HEK293 (cell line): Measurements from ENCODE around the gene DLGAP4.

Experiments used
- CTCF ChIA-PET: fragments of 350-600 bp; formaldehyde crosslinking; extraction: SDS; loops from one replicate; lab custom pipeline; 2021; ENCODE audit warnings: antibody characterized with exemption; lab: Yijun Ruan, JAX
- POLR2A ChIA-PET: fragments of 300-600 bp; formaldehyde crosslinking; extraction: SDS; loops from one replicate; lab custom pipeline; 2020; ENCODE audit warnings: antibody characterized with exemption, inconsistent platforms; lab: Yijun Ruan, JAX
- H3K27ac ChIP-seq: fragments of 200-500 bp; sonication (Bioruptor generic); 2 replicates; pipeline ENCODE4 v1.5.1; 2014; ENCODE audit warnings: low read depth, low read length, control low read depth, inconsistent platforms; ENCODE audit errors: extremely low read depth
- H3K36me3 ChIP-seq, 2 experiments: fragments of 200-500 bp in 1 of 2; sonication (Bioruptor generic) in 1 of 2; 1 replicate in 1 of 2; 2 replicates in 1 of 2; pipeline ENCODE4 v1.5.1; 2014 to 2017; ENCODE audit warnings: inconsistent platforms in 2 of 2, low read length in 2 of 2; ENCODE audit not compliant: control insufficient read depth in 2 of 2, insufficient read depth in 1 of 2
- H3K4me1 ChIP-seq: fragments of 200-500 bp; sonication (Bioruptor generic); 2 replicates; pipeline ENCODE4 v1.5.1; 2014; ENCODE audit warnings: mild to moderate bottlenecking, low read length, inconsistent platforms; ENCODE audit not compliant: control insufficient read depth, insufficient read depth
- H3K4me3 ChIP-seq: 2 replicates; pipeline ENCODE4 v1.5.1; 2011; ENCODE audit warnings: low read depth, mild to moderate bottlenecking, control low read depth, low read length, moderate library complexity
- H3K9me3 ChIP-seq: fragments of 200-500 bp; sonication (Bioruptor generic); 2 replicates; pipeline ENCODE4 v1.5.1; 2014; ENCODE audit warnings: low read depth, low read length, inconsistent platforms; ENCODE audit not compliant: control insufficient read depth, insufficient read depth
- ATF2 ChIP-seq: fragments of 450-650 bp; formaldehyde crosslinking; IDR thresholded peaks from 2 replicates; pipeline ENCODE4 v1.5.1; 2016; ENCODE audit warnings: missing biosample characterization, missing genetic modification characterization, low read depth
- FEZF1 ChIP-seq: fragments of 450-650 bp; formaldehyde crosslinking; IDR thresholded peaks from 2 replicates; pipeline ENCODE4 v1.5.1; 2016; ENCODE audit warnings: missing biosample characterization, missing genetic modification characterization
- GLIS1 ChIP-seq: fragments of 450-650 bp; formaldehyde crosslinking; IDR thresholded peaks from 2 replicates; pipeline ENCODE4 v1.5.1; 2016; ENCODE audit warnings: missing biosample characterization, missing genetic modification characterization
- TCF7L2 ChIP-seq: IDR thresholded peaks from 2 replicates; pipeline ENCODE4 v1.6.1; 2011; ENCODE audit warnings: low read depth, mild to moderate bottlenecking, inconsistent platforms, low read length, moderate library complexity, borderline replicate concordance
- ZBTB20 ChIP-seq: fragments of 450-650 bp; formaldehyde crosslinking; IDR thresholded peaks from 2 replicates; pipeline ENCODE4 v1.5.1; 2016; ENCODE audit warnings: missing biosample characterization, missing genetic modification characterization
- ZNF19 ChIP-seq: fragments of 450-650 bp; formaldehyde crosslinking; IDR thresholded peaks from 2 replicates; pipeline ENCODE4; 2016; ENCODE audit warnings: missing biosample characterization, missing genetic modification characterization, low read depth
- ZNF302 ChIP-seq: fragments of 450-650 bp; formaldehyde crosslinking; IDR thresholded peaks from 2 replicates; pipeline ENCODE4 v1.5.1; 2016; ENCODE audit warnings: missing biosample characterization, missing genetic modification characterization, low read depth
- ZNF335 ChIP-seq: fragments of 450-650 bp; formaldehyde crosslinking; conservative IDR thresholded peaks from 2 replicates; pipeline ENCODE4 v1.5.1; 2016; ENCODE audit warnings: missing biosample characterization, missing genetic modification characterization
- ZNF350 ChIP-seq: fragments of 450-650 bp; formaldehyde crosslinking; IDR thresholded peaks from 2 replicates; pipeline ENCODE4 v1.5.0; 2017; ENCODE audit warnings: missing biosample characterization, mild to moderate bottlenecking, missing genetic modification characterization
- ZNF560 ChIP-seq: fragments of 450-650 bp; formaldehyde crosslinking; IDR thresholded peaks from 2 replicates; pipeline ENCODE4 v1.5.1; 2017; ENCODE audit warnings: missing biosample characterization, missing genetic modification characterization, borderline replicate concordance
- ZNF571 ChIP-seq: fragments of 450-650 bp; formaldehyde crosslinking; IDR thresholded peaks from 2 replicates; pipeline ENCODE4 v1.5.0; 2017; ENCODE audit warnings: missing biosample characterization, missing genetic modification characterization
- ZNF692 ChIP-seq: fragments of 450-650 bp; formaldehyde crosslinking; IDR thresholded peaks from 2 replicates; pipeline ENCODE4 v1.5.1; 2016; ENCODE audit warnings: missing biosample characterization, missing genetic modification characterization
- ZNF785 ChIP-seq: fragments of 450-650 bp; formaldehyde crosslinking; IDR thresholded peaks from 2 replicates; pipeline ENCODE4 v1.5.1; 2016; ENCODE audit warnings: missing biosample characterization, missing genetic modification characterization
- ZSCAN16 ChIP-seq: fragments of 450-650 bp; formaldehyde crosslinking; IDR thresholded peaks from 2 replicates; pipeline ENCODE4 v1.5.1; 2016; ENCODE audit warnings: missing biosample characterization, missing genetic modification characterization
- ZSCAN23 ChIP-seq: fragments of 450-650 bp; formaldehyde crosslinking; IDR thresholded peaks from 2 replicates; pipeline ENCODE4 v1.5.1; 2016; ENCODE audit warnings: missing biosample characterization, missing genetic modification characterization
- TF ChIP-seq, protein P1 (sequence below): fragments of 450-650 bp; formaldehyde crosslinking; IDR thresholded peaks from 2 replicates; pipeline ENCODE4 v1.5.1; 2016; ENCODE audit warnings: missing biosample characterization, missing genetic modification characterization
- TF ChIP-seq, protein P2 (sequence below): fragments of 450-650 bp; formaldehyde crosslinking; IDR thresholded peaks from 2 replicates; pipeline ENCODE4 v1.5.1; 2017; ENCODE audit warnings: missing biosample characterization, missing genetic modification characterization
- TF ChIP-seq, protein P3 (sequence below): fragments of 450-650 bp; formaldehyde crosslinking; IDR thresholded peaks from 2 replicates; pipeline ENCODE4 v1.5.0; 2017; ENCODE audit warnings: missing biosample characterization, missing genetic modification characterization, borderline replicate concordance
- TF ChIP-seq, protein P4 (sequence below): fragments of 450-650 bp; formaldehyde crosslinking; IDR thresholded peaks from 2 replicates; pipeline ENCODE4 v1.5.1; 2017; ENCODE audit warnings: missing biosample characterization, missing genetic modification characterization
- TF ChIP-seq, protein P5 (sequence below): fragments of 450-650 bp; IDR thresholded peaks from 2 replicates; pipeline ENCODE4 v1.5.1; 2018; ENCODE audit warnings: missing biosample characterization, missing genetic modification characterization
- TF ChIP-seq, protein P6 (sequence below): IDR thresholded peaks from 2 replicates; pipeline ENCODE4 v1.6.1; 2011; ENCODE audit warnings: mild to moderate bottlenecking, low read depth, low read length, borderline replicate concordance

Gene DLGAP4

GRCh38 chr20:36526521-36527011 lies 220.4 kb downstream of the DLGAP4 start:
- peaks cover 0 to 40% of the 10 kb centered on the region in 2 experiments; a peak in 2 of 3 replicates for H3K36me3 ChIP-seq
- POLR2A ChIA-PET = no interaction called here
- no peaks in the 10 kb centered on the region for H3K9me3 ChIP-seq
- no peaks in the 10 kb centered on the region for H3K4me1 ChIP-seq
- CTCF ChIA-PET = no interaction called here
- no peak for TF ChIP-seq ZNF560 (tag by site-specific recombination)
- TF ChIP-seq, protein P1, sequence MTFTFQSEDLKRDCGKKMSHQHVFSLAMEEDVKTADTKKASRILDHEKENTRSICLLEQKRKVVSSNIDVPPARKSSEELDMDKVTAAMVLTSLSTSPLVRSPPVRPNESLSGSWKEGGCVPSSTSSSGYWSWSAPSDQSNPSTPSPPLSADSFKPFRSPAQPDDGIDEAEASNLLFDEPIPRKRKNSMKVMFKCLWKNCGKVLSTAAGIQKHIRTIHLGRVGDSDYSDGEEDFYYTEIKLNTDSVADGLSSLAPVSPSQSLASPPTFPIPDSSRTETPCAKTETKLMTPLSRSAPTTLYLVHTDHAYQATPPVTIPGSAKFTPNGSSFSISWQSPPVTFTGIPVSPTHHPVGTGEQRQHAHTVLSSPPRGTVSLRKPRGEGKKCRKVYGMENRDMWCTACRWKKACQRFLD (tag by site-specific recombination) = no peak
- TF ChIP-seq, protein P2, sequence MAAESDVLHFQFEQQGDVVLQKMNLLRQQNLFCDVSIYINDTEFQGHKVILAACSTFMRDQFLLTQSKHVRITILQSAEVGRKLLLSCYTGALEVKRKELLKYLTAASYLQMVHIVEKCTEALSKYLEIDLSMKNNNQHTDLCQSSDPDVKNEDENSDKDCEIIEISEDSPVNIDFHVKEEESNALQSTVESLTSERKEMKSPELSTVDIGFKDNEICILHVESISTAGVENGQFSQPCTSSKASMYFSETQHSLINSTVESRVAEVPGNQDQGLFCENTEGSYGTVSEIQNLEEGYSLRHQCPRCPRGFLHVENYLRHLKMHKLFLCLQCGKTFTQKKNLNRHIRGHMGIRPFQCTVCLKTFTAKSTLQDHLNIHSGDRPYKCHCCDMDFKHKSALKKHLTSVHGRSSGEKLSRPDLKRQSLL (tag by site-specific recombination) = no peak
- TF ChIP-seq GLIS1 = no peak
- no peak for TF ChIP-seq ZNF350
- no peak for TF ChIP-seq ZNF335
- no peak for TF ChIP-seq TCF7L2
- TF ChIP-seq ATF2 (tag by site-specific recombination) = no peak
- TF ChIP-seq, protein P3, sequence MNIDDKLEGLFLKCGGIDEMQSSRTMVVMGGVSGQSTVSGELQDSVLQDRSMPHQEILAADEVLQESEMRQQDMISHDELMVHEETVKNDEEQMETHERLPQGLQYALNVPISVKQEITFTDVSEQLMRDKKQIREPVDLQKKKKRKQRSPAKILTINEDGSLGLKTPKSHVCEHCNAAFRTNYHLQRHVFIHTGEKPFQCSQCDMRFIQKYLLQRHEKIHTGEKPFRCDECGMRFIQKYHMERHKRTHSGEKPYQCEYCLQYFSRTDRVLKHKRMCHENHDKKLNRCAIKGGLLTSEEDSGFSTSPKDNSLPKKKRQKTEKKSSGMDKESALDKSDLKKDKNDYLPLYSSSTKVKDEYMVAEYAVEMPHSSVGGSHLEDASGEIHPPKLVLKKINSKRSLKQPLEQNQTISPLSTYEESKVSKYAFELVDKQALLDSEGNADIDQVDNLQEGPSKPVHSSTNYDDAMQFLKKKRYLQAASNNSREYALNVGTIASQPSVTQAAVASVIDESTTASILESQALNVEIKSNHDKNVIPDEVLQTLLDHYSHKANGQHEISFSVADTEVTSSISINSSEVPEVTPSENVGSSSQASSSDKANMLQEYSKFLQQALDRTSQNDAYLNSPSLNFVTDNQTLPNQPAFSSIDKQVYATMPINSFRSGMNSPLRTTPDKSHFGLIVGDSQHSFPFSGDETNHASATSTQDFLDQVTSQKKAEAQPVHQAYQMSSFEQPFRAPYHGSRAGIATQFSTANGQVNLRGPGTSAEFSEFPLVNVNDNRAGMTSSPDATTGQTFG (tag by site-specific recombination) = no peak
- TF ChIP-seq, protein P4, sequence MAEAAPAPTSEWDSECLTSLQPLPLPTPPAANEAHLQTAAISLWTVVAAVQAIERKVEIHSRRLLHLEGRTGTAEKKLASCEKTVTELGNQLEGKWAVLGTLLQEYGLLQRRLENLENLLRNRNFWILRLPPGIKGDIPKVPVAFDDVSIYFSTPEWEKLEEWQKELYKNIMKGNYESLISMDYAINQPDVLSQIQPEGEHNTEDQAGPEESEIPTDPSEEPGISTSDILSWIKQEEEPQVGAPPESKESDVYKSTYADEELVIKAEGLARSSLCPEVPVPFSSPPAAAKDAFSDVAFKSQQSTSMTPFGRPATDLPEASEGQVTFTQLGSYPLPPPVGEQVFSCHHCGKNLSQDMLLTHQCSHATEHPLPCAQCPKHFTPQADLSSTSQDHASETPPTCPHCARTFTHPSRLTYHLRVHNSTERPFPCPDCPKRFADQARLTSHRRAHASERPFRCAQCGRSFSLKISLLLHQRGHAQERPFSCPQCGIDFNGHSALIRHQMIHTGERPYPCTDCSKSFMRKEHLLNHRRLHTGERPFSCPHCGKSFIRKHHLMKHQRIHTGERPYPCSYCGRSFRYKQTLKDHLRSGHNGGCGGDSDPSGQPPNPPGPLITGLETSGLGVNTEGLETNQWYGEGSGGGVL (tag by site-specific recombination) = no peak
- TF ChIP-seq ZSCAN16 = no peak
- no peak for TF ChIP-seq ZSCAN23 (tag by site-specific recombination)
- TF ChIP-seq ZNF785 (tag by site-specific recombination) = no peak
- no peak overlapping the region for H3K4me3 ChIP-seq
- H3K27ac ChIP-seq = 0 out of 2 replicates have a peak overlapping the region, but pooled peaks have one; percentile 9

- Histone ChIP-seq H3K4me1 (no peaks in the 10 kb centered on the region), H3K9me3 (no peaks in the 10 kb centered on the region), H3K4me3 (no peak overlapping the region), H3K36me3 (peaks cover 0 to 40% of the 10 kb centered on the region in 2 experiments; a peak in 2 of 3 replicates), H3K27ac (no peak overlapping the region)
- ChIA-PET POLR2A (no interaction called here), CTCF (no interaction called here)
- TF ChIP-seq, protein P5, sequence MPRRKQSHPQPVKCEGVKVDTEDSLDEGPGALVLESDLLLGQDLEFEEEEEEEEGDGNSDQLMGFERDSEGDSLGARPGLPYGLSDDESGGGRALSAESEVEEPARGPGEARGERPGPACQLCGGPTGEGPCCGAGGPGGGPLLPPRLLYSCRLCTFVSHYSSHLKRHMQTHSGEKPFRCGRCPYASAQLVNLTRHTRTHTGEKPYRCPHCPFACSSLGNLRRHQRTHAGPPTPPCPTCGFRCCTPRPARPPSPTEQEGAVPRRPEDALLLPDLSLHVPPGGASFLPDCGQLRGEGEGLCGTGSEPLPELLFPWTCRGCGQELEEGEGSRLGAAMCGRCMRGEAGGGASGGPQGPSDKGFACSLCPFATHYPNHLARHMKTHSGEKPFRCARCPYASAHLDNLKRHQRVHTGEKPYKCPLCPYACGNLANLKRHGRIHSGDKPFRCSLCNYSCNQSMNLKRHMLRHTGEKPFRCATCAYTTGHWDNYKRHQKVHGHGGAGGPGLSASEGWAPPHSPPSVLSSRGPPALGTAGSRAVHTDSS = no peak
- TF ChIP-seq ZNF302 (tag by site-specific recombination) (no peak), ZNF19 (no peak), FEZF1 (tag by site-specific recombination) (no peak), GLIS1 (no peak), ZNF571 (tag by site-specific recombination) (no peak), ZBTB20 (tag by site-specific recombination) (no peak), ZNF692 (no peak)
- TF ChIP-seq, protein P6, sequence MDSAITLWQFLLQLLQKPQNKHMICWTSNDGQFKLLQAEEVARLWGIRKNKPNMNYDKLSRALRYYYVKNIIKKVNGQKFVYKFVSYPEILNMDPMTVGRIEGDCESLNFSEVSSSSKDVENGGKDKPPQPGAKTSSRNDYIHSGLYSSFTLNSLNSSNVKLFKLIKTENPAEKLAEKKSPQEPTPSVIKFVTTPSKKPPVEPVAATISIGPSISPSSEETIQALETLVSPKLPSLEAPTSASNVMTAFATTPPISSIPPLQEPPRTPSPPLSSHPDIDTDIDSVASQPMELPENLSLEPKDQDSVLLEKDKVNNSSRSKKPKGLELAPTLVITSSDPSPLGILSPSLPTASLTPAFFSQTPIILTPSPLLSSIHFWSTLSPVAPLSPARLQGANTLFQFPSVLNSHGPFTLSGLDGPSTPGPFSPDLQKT = no peak
These were observed 221.4 kb downstream of the DLGAP4 start for GRCh38 chr20:36527331-36528125.
